Measurements from ENCODE around the gene OGFR.
"Not testable (repeated sequence)": the region's sequence is repeated elsewhere in the genome, so short reads cannot be mapped to it uniquely, and the experiment has no call there.

Gene OGFR

GRCh38 chr20:62843656-62844055, 39.0 kb downstream of the OGFR start:
- Histone ChIP-seq H3K79me2 (ENCODE audit: insufficient read depth, low read depth) (no peaks in the 10 kb centered on the region), H3K36me3 (ENCODE audit: insufficient read depth) (no peaks in the 10 kb centered on the region; the same call in 1 of the 2 replicates), H4K20me1 (ENCODE audit: insufficient read depth) (no peaks in the 10 kb centered on the region), H3K4me1 (ENCODE audit: low read depth, poor library complexity, severe bottlenecking) (peaks cover 7% of the 10 kb centered on the region), H3K9ac (no peak overlapping the region), H3K27me3 (ENCODE audit: insufficient read depth, low read depth) (no peaks in the 10 kb centered on the region), H3K4me2 (no peak overlapping the region), H3K4me3 (IDR thresholded peaks at IDR 0.05; ENCODE audit: insufficient read depth, low read depth, low read length) (no peak overlapping the region), H2AFZ (ENCODE audit: low read depth) (no peak overlapping the region), H3K27ac (no peak overlapping the region)
- no peak for TF ChIP-seq CTCF (conservative IDR thresholded peaks at IDR 0.05; ENCODE audit: low read depth, low read length)

GRCh38 chr20:62844182-62844581, 39.5 kb downstream of the OGFR start:
- no peak for TF ChIP-seq CTCF (conservative IDR thresholded peaks at IDR 0.05; ENCODE audit: low read depth, low read length)
- no peak overlapping the region for H3K9ac ChIP-seq
- no peak overlapping the region for H3K4me3 ChIP-seq (IDR thresholded peaks at IDR 0.05; ENCODE audit: insufficient read depth, low read depth, low read length)
- peaks cover 2% of the 10 kb centered on the region for H3K4me1 ChIP-seq (ENCODE audit: low read depth, poor library complexity, severe bottlenecking)
- H4K20me1 ChIP-seq (ENCODE audit: insufficient read depth), result no peaks in the 10 kb centered on the region
- no peak overlapping the region for H2AFZ ChIP-seq (ENCODE audit: low read depth)
- no peaks in the 10 kb centered on the region; the same call in 1 of the 2 replicates for H3K36me3 ChIP-seq (ENCODE audit: insufficient read depth)
- H3K27ac ChIP-seq, result no peak overlapping the region
- no peaks in the 10 kb centered on the region for H3K27me3 ChIP-seq (ENCODE audit: insufficient read depth, low read depth)
- no peak overlapping the region for H3K4me2 ChIP-seq
- H3K79me2 ChIP-seq (ENCODE audit: insufficient read depth, low read depth), result no peaks in the 10 kb centered on the region

GRCh38 chr20:62845416-62846160, 41.0 kb downstream of the OGFR start:
- Histone ChIP-seq H3K27ac (no peak overlapping the region), H3K4me2 (no peak overlapping the region), H3K9ac (no peak overlapping the region), H3K79me2 (ENCODE audit: insufficient read depth, low read depth) (no peaks in the 10 kb centered on the region), H3K36me3 (ENCODE audit: insufficient read depth) (no peaks in the 10 kb centered on the region; the same call in 1 of the 2 replicates), H2AFZ (ENCODE audit: low read depth) (no peak overlapping the region), H4K20me1 (ENCODE audit: insufficient read depth) (no peaks in the 10 kb centered on the region), H3K27me3 (ENCODE audit: insufficient read depth, low read depth) (no peaks in the 10 kb centered on the region), H3K4me3 (IDR thresholded peaks at IDR 0.05; ENCODE audit: insufficient read depth, low read depth, low read length) (no peak overlapping the region), H3K4me1 (ENCODE audit: low read depth, poor library complexity, severe bottlenecking) (no peaks in the 10 kb centered on the region)
- no peak for TF ChIP-seq CTCF (conservative IDR thresholded peaks at IDR 0.05; ENCODE audit: low read depth, low read length)

- Histone ChIP-seq H3K4me2 (no peak overlapping the region), H3K27ac (no peak overlapping the region), H3K4me3 (IDR thresholded peaks at IDR 0.05; ENCODE audit: insufficient read depth, low read depth, low read length) (no peak overlapping the region), H4K20me1 (ENCODE audit: insufficient read depth) (no peaks in the 10 kb centered on the region), H3K9ac (no peak overlapping the region), H3K4me1 (ENCODE audit: low read depth, poor library complexity, severe bottlenecking) (no peaks in the 10 kb centered on the region), H2AFZ (ENCODE audit: low read depth) (no peak overlapping the region), H3K79me2 (ENCODE audit: insufficient read depth, low read depth) (no peaks in the 10 kb centered on the region), H3K36me3 (ENCODE audit: insufficient read depth) (no peaks in the 10 kb centered on the region; the same call in 1 of the 2 replicates), H3K27me3 (ENCODE audit: insufficient read depth, low read depth) (no peaks in the 10 kb centered on the region)
- no peak for TF ChIP-seq CTCF (conservative IDR thresholded peaks at IDR 0.05; ENCODE audit: low read depth, low read length)
Observed at GRCh38 chr20:62846166-62846890, 41.7 kb downstream of the OGFR start.

GRCh38 chr20:62848917-62849316, 44.3 kb downstream of the OGFR start:
- H3K27me3 ChIP-seq (ENCODE audit: insufficient read depth, low read depth); H3K36me3 ChIP-seq (ENCODE audit: insufficient read depth); H3K4me1 ChIP-seq (ENCODE audit: low read depth, poor library complexity, severe bottlenecking); H3K4me3 ChIP-seq (IDR thresholded peaks at IDR 0.05; ENCODE audit: insufficient read depth, low read depth, low read length); H3K79me2 ChIP-seq (ENCODE audit: insufficient read depth, low read depth); H2AFZ ChIP-seq (ENCODE audit: low read depth); H3K27ac ChIP-seq; H4K20me1 ChIP-seq (ENCODE audit: insufficient read depth); H3K9ac ChIP-seq; H3K4me2 ChIP-seq: not testable (repeated sequence)

All from KMS-11 (cell line).